ENCODE data around the gene BTBD2.
"Not testable (repeated sequence)": the region's sequence is repeated elsewhere in the genome, so short reads cannot be mapped to it uniquely, and the experiment has no call there.

Gene BTBD2

DNA sequence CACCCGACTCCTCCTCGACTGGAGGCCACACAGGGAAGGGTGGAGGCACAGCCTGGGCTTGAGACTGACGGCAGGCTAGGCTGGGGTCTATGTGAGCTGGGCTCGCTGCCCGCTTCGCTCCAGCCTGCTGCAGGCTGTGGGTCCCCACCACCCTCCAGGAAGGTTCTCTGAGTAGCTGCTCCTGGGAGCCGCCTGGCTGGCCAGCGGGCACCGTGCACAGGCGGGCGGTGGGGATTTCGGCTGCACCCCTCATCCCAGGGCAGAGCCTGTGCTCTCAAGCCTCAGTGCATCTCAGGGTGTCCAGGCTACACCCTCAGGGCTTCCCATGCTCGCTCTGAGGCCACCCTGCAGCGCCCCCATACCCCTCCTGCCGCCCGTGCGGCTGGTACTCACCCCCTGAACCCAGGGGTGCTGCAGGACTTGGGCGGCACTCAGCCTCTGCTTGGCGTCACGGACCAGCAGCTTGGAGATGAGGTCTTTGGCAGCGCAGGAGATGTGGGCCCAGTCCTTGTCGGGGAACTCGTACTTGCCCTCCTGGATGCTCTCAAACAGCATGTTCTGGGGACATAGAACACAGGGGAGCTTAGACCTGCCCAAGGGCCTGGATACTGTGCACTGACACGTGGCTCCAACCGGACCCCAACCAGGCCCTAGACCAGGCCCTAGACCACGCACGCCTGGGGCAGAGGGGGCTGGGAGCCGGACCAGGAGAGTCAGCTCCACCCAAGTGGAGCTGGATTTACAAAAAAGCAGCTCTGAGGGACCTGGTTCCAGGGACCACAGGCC lies 25.3 kb upstream of the BTBD2 start:
- DNase-seq (ENCODE audit: insufficient read length, low spot score), result no peak
- FAIRE-seq, result no peak

DNA sequence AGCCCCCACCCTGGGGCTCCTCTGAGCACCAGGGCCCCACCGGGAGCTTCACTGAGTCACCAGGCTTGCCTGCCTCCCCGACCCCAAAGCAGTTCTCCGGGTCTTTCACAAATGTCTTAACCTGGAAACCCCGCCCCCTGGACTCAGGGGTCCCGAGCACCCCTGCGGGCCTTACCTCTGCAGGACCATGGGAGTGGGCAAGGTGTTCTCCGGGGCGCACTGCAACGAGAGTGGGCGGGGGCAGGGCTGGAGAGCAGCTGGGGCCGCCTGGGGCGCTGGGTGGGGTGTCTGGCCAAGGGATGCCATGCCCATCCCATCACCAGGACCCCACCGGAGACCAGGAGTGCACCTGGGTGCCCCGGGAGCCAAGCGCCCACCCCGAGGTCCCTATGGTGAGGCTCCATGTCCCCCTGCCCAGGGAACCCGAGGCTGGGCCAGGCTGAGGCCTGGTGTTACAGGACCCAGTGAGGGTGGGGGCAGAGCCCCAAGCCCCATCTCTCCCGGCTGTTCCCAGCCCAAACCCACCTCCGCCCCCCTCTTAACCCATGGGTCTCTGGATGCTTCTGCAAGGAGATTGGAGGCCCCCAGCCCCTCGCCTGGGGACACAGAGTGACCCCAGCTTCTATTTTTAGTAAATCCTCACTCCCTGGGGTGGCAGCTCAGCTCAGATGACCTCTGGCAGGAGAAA lies 24.6 kb upstream of the BTBD2 start:
- DNase-seq (ENCODE audit: insufficient read length, low spot score) (no peak), FAIRE-seq (no peak)

DNA sequence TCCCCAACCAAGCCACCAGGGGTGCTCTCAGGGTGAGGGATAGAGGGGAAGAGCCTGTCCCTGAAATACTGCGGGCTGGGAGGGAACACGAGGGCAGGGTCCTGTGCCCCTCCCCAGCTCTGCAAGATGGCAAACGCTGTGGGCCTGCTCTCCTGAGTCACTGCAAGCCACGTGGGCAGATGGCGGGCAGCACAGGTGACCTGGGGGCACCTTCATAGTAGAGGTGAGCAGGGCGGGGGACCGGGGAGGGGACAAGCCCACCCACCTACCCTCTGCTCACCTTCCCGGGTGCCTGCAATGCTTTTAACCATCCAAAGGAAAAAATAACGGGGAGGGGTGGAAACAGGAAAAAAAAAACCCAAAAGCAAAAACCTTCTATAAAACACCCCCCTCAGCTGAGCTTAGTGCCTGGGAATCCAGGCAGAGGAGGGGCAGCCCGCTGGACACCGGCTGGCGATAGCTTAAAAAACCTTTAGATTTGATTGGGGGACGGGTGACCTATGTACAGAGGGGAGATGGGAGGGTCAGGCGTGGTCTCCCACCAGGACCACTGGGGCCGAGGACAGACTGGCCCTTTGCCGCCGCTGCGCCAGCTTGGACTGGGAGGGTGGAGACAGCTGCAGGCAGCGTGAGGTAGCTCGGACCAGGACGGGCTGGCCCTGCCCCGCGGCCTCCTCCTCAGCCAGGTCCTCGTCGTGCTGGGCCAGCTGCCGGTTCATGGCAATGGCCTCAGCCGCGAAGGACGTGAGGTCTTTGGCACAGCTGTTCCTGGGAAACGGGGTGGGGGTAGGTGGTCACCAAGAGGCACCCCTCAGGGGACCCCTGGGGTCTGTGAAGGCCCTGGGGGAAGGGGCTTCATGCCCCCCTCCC lies 23.8 kb upstream of the BTBD2 start:
- DNase-seq (ENCODE audit: insufficient read length, low spot score) (no peak), FAIRE-seq (no peak)

DNA sequence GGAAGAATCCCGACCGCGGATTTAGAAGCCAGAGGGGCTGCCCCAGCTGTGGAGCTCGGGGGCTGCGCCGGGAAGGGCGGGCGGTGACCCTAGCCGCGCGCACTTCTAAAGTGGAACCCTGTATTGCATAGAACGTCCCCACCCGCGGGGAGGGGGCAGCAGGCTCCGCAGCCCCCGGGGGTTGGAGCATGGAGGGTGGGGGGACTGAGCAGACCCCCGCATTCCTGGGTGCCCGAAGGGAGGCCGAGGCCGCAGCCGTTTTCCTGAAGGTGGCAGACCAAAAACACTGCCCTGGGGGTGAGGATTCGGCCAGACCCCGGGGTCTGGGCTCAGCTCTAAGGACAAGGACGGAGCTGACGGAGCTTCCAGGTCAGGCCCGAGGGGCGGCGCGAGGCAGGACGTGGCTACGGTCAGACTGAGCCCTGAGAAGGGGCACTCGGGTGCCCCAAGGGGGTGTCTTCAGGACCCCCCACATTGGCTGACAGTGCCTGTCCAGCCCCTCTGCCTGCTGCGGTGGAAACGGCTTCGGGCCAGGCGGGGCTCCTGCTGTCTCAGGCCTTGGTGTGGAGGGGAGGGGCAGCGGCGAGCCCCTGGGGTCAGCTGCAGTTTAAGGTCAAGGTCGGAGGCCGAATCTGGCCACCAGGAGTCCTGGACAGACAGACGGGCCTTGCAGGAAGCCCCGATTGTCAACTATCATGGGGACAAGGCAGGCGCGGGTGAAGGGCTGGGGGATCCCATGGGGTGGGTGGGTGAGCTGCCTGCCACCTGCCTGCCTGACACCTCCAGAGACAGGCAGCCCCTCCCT lies 23.0 kb upstream of the BTBD2 start:
- FAIRE-seq (no peak), DNase-seq (ENCODE audit: insufficient read length, low spot score) (no peak)

DNA sequence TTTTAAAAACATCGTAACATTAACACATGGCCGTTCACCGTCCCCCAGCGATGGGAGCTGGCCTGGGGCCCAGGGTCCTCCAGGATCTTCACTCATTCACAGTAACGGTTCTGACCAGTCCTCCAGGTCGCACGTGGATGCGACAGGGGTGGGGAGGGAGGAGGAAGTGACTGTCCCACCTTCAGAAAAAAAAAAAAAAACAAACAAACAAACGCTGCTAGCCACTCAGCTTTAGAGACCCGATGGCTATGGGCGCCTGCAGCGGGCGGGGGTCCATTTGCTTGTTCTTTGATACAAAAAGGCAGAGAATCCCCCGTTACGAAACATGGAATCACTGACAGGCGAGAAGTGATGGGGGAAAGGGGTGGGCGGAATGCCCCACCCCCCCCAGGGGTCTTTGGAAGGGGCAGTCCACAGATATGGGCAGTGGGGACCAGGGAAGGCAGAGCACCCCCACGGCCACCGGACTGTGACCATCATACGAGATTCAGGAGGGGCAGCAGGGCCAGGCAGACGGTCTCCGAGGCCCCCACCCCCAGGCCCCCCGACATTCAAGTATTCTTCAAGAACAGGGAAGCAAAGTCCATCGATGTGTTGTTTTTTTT lies 22.2 kb upstream of the BTBD2 start:
- FAIRE-seq, result no peak
- DNase-seq (ENCODE audit: insufficient read length, low spot score), result no peak

DNA sequence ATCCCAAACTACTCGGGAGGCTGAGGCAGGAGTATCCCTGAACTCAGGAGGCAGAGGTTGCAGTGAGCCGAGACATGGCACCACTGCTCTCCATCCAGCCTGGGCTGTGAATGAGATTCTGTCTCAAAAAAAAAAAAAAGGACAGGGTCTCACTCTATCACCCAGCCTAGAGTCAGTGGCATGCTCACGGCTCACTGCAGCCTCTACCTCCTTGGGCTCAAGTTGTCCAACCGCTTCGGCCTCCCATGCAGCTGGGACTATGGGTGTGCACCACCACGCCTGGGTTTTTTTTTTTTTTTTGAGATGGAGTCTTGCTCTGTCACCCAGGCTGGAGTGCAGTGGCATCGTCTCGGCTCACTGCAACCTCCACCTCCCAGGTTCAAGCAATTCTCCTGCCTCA lies 20.9 kb upstream of the BTBD2 start:
- DNase-seq (ENCODE audit: insufficient read length, low spot score) (no peak), FAIRE-seq (no peak)

DNA sequence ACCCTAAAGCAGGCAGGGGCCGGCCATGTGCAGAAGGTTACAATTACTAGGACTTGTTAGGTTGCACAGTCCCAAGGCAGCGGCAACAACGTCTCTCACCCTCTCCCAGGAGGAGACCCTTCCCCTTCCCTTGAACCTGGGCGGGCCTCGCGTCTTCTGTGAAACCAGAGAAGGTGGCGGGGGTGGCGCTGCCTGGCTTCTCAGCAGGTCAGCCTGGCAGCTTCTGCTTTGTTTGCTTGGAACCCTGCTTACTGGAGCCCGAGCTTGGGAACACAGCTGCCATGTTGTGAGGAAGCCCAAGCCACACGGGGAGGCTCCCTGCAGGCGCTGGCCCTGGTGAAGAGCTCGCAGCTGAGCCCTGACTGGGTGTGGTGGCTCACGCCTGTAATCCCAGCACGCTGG lies 20.1 kb upstream of the BTBD2 start:
- FAIRE-seq, result no peak
- no peak for DNase-seq (ENCODE audit: insufficient read length, low spot score)

DNA sequence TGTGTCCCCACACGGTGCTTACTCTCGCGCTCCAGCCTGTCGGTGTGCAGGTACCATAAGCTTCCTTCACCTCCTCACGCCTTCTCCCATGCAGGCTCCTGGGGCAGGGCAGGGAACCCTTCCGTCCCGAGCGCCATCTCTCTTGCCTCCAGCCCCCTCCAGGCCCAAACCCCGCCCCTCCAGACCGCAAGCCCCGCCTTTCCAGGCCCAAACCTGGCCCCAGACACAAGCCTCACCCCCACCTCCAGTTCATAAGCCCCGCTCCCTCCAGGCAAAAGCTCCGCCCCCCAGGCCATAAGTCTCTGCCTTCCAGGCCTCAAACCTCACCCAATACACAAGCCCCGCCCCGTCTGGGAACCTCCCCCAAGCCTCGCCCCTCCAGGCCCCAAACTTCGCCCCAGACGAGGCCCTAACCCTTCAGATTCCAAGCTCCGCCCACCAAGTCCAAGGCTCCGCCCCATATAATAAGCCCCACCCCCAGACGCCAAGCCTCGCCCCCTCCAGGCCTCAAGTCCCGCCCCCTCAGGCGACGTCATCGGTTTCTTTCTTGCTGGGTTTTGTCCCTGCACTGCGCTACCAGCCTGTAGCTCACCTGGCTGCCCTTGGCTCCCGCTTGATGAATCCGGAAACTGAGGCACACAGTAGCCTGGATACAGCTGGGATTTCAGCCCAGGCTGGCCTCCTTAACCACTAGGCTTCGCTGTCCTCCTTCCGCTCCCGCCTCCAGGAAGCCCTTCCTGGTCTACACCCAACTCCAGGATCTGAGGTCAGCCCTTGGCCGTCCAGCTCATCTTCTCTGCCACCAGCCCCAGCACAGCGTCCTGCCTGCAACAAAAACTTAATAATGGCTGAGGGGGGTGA lies 19.4 kb upstream of the BTBD2 start:
- no peak for FAIRE-seq

DNA sequence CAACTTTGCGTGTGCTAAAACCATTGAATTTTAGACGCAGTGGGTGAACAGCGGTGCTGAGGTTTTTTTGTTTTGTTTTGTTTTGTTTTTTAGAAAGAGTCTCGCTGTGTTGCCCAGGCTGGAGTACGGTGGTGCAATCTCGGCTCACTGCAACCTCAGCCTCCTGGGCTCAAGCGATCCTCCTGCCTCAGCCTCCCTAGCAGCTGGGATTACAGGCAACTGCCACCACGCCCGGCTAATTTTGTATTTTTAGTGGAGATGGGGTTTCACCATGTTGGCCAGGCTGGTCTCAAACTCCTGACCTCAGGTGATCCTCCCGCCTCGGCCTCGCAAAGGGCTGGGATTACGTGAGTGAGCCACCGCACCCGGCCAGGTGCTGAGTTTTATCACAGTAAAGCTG lies 18.7 kb upstream of the BTBD2 start:
- not testable (repeated sequence) for DNase-seq (ENCODE audit: insufficient read length, low spot score); FAIRE-seq

More for the DNA sequence above, 19.4 kb upstream of the BTBD2 start:
- DNase-seq (ENCODE audit: insufficient read length, low spot score), result no peak

DNA sequence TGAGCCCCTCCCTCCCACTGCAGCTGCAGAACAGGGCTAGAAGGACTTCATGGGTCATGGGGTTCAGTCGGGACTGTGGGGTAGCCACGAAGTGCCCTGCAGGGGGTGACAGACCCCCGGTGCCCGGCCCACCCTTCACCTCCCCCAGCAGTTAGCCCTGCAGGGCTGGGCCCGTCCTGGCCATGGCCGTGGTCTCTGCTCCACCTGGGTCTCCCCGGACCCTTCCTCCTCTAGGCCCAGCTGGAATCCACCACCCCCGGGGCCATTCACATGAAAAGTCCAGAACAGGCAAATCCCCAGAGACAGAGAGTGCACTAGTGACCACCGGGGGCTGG lies 18.3 kb upstream of the BTBD2 start:
- FAIRE-seq (no peak), DNase-seq (ENCODE audit: insufficient read length, low spot score) (no peak)

DNA sequence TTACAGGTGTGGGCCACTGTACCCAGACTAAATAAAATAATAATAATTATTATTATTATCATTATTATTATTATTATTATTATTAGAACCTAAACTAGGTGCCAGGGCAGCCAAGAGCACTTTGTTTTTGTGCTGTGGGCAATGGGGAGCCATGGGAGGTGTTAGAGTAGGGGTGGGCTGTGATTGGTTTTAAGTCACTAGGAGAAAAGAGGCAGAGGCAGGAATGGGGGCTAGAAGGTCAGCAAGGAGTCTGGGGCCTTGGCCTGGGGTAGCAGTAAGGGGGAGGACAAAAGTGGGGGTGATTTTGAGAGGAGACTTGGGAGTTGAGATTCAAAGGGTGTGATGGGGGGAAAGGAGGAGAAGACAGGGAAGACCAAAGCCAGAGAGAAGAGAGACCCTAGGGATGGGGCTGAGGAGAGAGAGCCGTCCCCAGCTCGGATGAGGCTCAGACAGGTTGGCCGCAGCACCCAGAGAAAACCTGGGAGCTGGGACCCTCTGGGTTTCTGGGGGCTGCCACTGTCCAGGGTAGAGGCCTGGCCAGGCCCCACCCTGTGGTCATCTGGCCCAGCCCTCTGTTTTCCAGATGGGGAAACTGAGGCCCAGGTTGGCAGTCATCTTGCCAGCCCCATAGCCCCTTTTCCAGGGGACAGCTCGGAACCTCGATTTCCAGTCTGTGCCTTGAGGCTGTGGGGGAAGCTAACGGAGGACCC lies 17.8 kb upstream of the BTBD2 start:
- DNase-seq (ENCODE audit: insufficient read length, low spot score), result no peak
- FAIRE-seq, result no peak

DNA sequence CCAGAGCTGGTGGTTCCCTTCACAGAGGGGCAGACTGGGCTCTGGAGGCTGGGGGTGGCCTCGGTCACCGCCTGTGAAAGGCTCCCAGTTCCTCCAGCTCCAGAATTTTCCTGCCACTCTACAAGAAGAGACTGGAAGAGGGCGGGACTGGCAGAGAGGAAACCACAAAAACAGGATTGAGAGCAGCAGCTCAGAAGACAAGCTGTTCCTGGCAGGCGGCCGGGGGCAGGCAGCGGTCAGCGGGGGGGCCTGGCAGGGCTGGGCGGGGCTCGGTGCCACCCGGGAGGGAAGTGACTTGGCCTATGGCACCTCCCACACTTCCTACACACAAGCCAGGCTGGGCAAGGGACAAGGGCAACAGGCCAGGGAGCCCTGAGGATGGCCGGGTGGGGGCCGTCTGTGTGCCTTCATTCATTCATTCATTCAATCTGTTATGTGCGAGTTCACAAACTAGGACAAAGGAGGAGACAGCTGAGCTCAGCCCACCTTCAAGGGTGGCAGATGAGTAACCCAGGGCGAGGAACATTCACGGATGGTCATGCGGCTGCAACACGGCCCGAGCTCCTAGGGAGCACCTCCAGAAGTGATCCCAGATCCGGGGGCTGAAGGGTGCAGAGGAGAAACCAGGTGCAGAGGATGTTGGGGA lies 16.9 kb upstream of the BTBD2 start:
- peak; percentile 67 for FAIRE-seq
- DNase-seq (ENCODE audit: insufficient read length, low spot score), result peak; percentile 88

DNA sequence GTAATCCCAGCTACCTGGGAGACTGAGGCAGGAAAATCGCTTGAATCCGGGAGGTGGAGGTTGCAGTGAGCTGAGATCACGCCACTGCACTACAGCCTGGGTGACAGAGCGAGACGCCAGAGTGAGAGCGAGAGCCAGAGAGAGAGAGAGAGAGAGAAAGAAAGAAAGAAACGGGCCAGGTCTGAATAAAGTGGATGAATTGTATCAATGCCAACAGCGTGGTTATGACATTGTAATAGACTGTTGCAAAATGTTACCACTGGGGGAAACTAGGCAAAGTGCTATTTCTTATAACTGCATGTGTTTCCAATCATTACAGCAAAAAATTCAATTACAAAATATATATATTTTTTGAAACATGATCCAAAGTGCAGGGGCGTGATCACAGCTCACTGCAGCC lies 11.8 kb upstream of the BTBD2 start:
- DNase-seq (ENCODE audit: insufficient read length, low spot score), result no peak
- no peak for FAIRE-seq

DNA sequence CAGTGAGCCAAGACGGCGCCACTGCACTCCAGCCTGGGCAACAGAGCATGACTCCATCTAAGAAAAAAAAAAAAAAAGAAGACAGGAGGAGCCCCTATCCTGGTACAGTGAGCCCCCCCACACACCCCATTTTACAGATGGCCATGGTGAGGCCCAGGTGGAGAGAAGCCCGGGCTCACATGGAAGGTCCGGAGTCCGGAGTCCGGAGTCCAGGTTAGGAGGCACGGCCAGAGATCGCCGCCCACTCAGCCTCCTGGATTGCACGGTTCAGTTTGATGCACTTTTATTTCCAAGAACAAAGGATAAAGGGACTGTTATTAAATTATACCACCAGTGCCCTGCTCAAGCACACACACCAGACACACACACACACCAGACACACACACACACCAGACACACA lies 11.3 kb upstream of the BTBD2 start:
- FAIRE-seq (no peak), DNase-seq (ENCODE audit: insufficient read length, low spot score) (no peak)

DNA sequence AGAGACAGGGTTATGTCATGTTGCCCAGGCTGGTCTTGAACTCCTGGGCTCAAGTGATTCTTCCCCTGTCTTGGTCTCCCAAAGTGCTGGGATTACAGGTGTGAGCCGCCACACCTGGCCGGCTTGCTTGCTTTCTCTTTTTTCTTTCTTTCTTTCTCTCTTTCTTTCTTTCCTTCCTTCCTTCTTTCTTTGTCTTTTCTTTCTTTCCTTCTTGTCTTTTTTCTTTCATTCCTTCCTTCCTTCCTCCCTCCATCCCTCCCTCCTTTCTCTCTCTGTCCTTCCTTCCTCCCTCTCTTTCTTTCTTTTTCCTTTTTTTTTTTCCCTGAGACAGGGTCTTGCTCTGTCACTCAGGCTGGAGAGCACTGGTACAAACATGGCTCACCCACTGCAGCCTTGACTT lies 6.8 kb upstream of the BTBD2 start:
- DNase-seq (ENCODE audit: insufficient read length, low spot score) (no peak), FAIRE-seq (no peak)

DNA sequence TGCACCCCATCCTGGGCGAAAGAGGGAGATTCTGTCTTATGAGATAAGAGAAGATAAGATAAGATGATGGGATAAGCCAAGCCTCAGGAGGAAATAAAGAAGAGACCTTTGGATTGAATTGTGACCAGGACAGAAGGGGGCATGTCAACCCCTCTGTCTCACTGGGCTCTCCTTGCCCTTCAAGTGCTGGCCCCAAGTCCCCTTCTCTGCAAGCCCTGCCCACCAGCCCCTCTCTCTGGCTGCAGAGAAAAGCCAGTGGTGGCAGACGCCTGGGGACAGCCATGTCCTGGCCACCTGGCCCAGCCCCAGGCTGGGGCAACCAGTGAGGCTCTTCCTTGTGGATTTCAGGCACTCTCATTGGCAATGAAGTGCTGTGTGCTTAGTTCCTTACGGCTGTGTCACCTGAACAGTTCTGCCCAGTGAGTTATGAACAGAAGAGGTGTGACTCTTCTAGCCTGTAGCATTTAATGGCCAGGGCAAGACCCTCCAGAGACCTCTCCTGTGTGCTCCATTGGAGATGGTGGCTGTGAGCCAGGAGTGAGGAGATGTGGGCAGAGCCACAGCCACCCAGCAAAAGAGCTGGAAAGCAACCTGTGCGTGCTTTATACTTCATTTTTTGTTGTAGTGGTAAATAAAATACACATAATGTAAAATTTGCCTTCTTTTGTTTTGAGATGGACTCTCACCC lies 6.1 kb upstream of the BTBD2 start:
- DNase-seq (ENCODE audit: insufficient read length, low spot score), result no peak
- FAIRE-seq, result no peak

DNA sequence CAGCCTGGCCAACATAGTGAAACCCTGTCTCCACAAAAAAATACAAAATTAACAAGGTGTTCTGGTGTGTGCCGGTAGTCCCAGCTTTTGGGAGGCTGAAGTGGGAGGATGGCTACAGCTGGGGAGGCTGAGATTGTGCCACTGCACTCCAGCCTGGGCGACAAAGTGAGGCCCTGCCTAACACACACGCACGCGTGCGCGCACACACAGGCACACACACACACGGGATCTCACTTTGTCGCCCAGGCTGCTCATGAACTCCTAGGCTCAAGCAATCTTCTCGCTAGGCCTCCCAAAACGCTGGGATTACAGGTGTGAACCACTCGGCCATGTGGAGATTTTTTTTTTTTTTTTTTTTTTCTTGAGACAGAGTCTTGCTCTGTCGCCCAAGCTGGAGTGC lies 3.2 kb upstream of the BTBD2 start:
- no peak for FAIRE-seq
- no peak for DNase-seq (ENCODE audit: insufficient read length, low spot score)

Measured in HTR-8/SVneo (cell line).